MCF 10A (cell line): ENCODE data around the gene TP53RK. TPM values are rescaled to one million over a fixed set of nuclear protein-coding genes. Genes with fewer than 3 reads are reported as not detected.

Experiments used
- BruUV-seq: library from RNA; stranded (reverse); fragments of 400-500 nt; replicated peaks from 2 replicates; lab custom pipeline; 2021; lab: Mats Ljungman, UMichigan
- CTCF ChIA-PET: fragments of 300-600 bp; sonication (Branson Sonifier 250); formaldehyde crosslinking; extraction: SDS; loops from one replicate; lab custom pipeline; 2021; ENCODE audit warnings: antibody characterized with exemption, inconsistent platforms; lab: Yijun Ruan, JAX
- POLR2A ChIA-PET: fragments of 300-600, 350-650 bp; sonication (Branson Sonifier 250); formaldehyde crosslinking; extraction: SDS; loops from one replicate; lab custom pipeline; 2020; ENCODE audit warnings: antibody characterized with exemption, inconsistent platforms; lab: Yijun Ruan, JAX
- DNase-seq: peaks from one replicate; pipeline ENCODE4 v3.0.0-alpha.2; 2018; ENCODE audit not compliant: unreplicated experiment
- H3K27ac Mint-ChIP-seq: one replicate; pipeline ENCODE4 v1.8.0; 2022; ENCODE audit warnings: mild to moderate bottlenecking, low read depth, mixed read lengths; ENCODE audit not compliant: unreplicated experiment
- H3K27me3 Mint-ChIP-seq: one replicate; pipeline ENCODE4 v1.8.0; 2022; ENCODE audit warnings: mixed read lengths; ENCODE audit not compliant: insufficient read depth, unreplicated experiment
- H3K36me3 Mint-ChIP-seq: one replicate; pipeline ENCODE4 v1.8.0; 2022; ENCODE audit warnings: mild to moderate bottlenecking, moderate library complexity, mixed read lengths; ENCODE audit not compliant: insufficient read depth, unreplicated experiment
- H3K4me1 Mint-ChIP-seq: one replicate; pipeline ENCODE4 v1.8.0; 2022; ENCODE audit warnings: mixed read lengths; ENCODE audit not compliant: insufficient read depth, unreplicated experiment
- H3K4me3 Mint-ChIP-seq: one replicate; pipeline ENCODE4 v1.8.0; 2022; ENCODE audit warnings: mild to moderate bottlenecking, moderate library complexity, mixed read lengths; ENCODE audit not compliant: unreplicated experiment
- H3K9me3 Mint-ChIP-seq: one replicate; pipeline ENCODE4 v1.8.0; 2022; ENCODE audit warnings: mixed read lengths; ENCODE audit not compliant: unreplicated experiment
- intact Hi-C: fragments of 100-400 bp; cut with micrococcal nuclease; formaldehyde crosslinking; loops from 2 replicates; pipeline ENCODE4 v1.14.1; 2022
- total RNA-seq: library from RNA; stranded (reverse); gene quantifications from 2 replicates; pipeline ENCODE4 v1.2.3, GENCODE V29; 2022
- TF ChIP-seq, protein P1 (sequence below): fragments of 200-600 bp; IDR thresholded peaks from one replicate; pipeline ENCODE4 v1.8.0; 2022; ENCODE audit warnings: antibody characterized with exemption, mild to moderate bottlenecking; ENCODE audit not compliant: unreplicated experiment

The TP53RK gene
- total RNA-seq, 1 experiment from 2014 or later = 16.2 TPM

- intact Hi-C loops = no loop called here
- no peak for DNase-seq
- TF ChIP-seq, protein P1, sequence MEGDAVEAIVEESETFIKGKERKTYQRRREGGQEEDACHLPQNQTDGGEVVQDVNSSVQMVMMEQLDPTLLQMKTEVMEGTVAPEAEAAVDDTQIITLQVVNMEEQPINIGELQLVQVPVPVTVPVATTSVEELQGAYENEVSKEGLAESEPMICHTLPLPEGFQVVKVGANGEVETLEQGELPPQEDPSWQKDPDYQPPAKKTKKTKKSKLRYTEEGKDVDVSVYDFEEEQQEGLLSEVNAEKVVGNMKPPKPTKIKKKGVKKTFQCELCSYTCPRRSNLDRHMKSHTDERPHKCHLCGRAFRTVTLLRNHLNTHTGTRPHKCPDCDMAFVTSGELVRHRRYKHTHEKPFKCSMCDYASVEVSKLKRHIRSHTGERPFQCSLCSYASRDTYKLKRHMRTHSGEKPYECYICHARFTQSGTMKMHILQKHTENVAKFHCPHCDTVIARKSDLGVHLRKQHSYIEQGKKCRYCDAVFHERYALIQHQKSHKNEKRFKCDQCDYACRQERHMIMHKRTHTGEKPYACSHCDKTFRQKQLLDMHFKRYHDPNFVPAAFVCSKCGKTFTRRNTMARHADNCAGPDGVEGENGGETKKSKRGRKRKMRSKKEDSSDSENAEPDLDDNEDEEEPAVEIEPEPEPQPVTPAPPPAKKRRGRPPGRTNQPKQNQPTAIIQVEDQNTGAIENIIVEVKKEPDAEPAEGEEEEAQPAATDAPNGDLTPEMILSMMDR = no peak
- H3K4me3 Mint-ChIP-seq = no peak overlapping the region
- H3K36me3 Mint-ChIP-seq = no peaks in the 10 kb centered on the region
- H3K27ac Mint-ChIP-seq = no peak overlapping the region
- H3K4me1 Mint-ChIP-seq = no peaks in the 10 kb centered on the region
- ChIA-PET CTCF (no interaction called here), POLR2A (no interaction called here)
- peaks cover 31% of the 10 kb centered on the region for H3K27me3 Mint-ChIP-seq
- BruUV-seq = no TSS peak
- H3K9me3 Mint-ChIP-seq = no peaks in the 10 kb centered on the region
Observed at GRCh38 chr20:46639587-46639986, 49.7 kb downstream of the TP53RK start.

DNA sequence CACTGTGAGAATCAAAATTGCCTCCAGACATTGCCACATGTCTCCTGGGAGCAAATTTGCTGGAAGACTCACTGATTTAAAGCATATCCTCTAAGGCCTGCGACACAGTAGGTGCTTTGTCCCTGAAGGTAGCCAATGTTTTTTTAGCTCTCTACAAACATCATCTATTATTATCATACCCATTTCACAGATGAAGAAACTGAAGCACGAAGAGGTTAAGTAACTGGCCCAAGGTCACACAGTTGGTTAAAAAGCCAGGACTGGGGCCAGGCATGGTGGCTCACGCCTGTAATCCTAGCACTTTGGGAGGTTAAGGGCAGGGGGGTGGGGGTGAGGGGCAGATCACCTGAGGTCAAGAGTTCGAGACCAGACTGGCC, 50.4 kb downstream of the TP53RK start:
- TF ChIP-seq, protein P1 = no peak

DNA sequence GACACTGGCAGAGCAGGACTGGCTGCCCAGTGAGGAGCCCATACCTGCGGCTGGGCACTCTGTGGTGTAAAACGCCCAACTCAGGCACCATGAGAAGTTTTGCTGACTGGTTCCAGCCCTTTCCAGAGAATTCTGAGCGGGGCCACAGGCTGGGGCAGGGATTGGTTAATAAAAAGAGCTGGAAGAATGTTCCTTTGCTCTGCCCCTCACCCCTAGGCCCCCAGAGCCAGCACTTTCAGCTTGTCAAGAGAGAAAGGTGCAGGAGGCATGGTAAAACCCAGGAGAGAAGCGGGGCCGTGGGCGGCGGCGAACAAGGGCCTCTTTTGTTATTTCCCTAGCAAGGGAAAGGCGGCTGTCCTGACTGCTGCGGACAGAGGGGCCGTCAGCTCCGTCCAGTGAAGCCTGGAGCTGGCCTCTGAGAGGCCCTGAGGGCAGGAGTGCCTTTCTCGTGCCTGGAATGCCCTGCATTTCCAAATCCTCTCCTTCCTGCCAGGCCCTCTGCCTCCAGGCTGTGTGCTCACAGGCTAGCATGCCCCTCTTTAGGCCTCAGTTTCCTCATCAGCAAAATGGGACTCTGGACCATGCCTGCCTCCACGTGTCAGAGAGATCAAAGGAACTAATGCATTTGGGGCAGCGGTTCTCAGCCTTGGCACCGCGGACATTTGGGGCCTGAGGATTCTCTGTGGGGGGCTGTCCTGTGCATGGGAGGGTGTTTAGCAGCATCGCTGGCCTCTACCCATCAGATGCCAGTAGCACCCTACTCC, 50.9 kb downstream of the TP53RK start:
- Mint-ChIP-seq H3K4me3 (no peak overlapping the region), H3K27ac (no peak overlapping the region), H3K9me3 (no peaks in the 10 kb centered on the region), H3K27me3 (peaks cover 27% of the 10 kb centered on the region), H3K36me3 (no peaks in the 10 kb centered on the region), H3K4me1 (no peaks in the 10 kb centered on the region)
- intact Hi-C loops = no loop called here
- ChIA-PET POLR2A (interaction anchor here (0.6 kb wide), 1 partner anchor 12 kb away, joined by 5 read pairs; no protein-coding TSS in a partner anchor), CTCF (no interaction called here)
- no peak for DNase-seq
- TF ChIP-seq, protein P1 = no peak
- BruUV-seq = no TSS peak

More for the DNA sequence above, 50.4 kb downstream of the TP53RK start:
- Mint-ChIP-seq H3K4me1 (no peaks in the 10 kb centered on the region), H3K27me3 (peaks cover 31% of the 10 kb centered on the region), H3K27ac (no peak overlapping the region), H3K9me3 (no peaks in the 10 kb centered on the region), H3K36me3 (no peaks in the 10 kb centered on the region), H3K4me3 (no peak overlapping the region)
- POLR2A ChIA-PET = interaction anchor here (0.6 kb wide), 1 partner anchor 13 kb away, joined by 5 read pairs; no protein-coding TSS in a partner anchor
- CTCF ChIA-PET = no interaction called here
- DNase-seq = no peak
- intact Hi-C loops = no loop called here
- no TSS peak for BruUV-seq

GRCh38 chr20:46637427-46638133, 51.7 kb downstream of the TP53RK start:
- Mint-ChIP-seq H3K27me3 (peaks cover 19% of the 10 kb centered on the region), H3K27ac (no peak overlapping the region), H3K9me3 (no peaks in the 10 kb centered on the region), H3K36me3 (no peaks in the 10 kb centered on the region), H3K4me3 (no peak overlapping the region), H3K4me1 (no peaks in the 10 kb centered on the region)
- ChIA-PET POLR2A (no interaction called here), CTCF (no interaction called here)
- BruUV-seq = no TSS peak
- no peak for DNase-seq
- TF ChIP-seq, protein P1 = no peak
- intact Hi-C loops = no loop called here
